GM23248 (cell line): ENCODE data around the gene ITGA11.

Experiments used
- EZH2 ChIP-seq: fragments of 200-600 bp; sonication (generic); IDR thresholded peaks from 2 replicates; pipeline ENCODE4 v1.6.1; 2018; ENCODE audit warnings: antibody characterized with exemption, mild to moderate bottlenecking; ENCODE audit not compliant: insufficient read depth, poor library complexity, severe bottlenecking
- EZH2phosphoT487 ChIP-seq: fragments of 200-600 bp; sonication (generic); IDR thresholded peaks from 2 replicates; pipeline ENCODE4 v1.6.1; 2018; ENCODE audit warnings: antibody characterized with exemption, moderate library complexity, mild to moderate bottlenecking, low read depth; ENCODE audit not compliant: insufficient read depth

DNA sequence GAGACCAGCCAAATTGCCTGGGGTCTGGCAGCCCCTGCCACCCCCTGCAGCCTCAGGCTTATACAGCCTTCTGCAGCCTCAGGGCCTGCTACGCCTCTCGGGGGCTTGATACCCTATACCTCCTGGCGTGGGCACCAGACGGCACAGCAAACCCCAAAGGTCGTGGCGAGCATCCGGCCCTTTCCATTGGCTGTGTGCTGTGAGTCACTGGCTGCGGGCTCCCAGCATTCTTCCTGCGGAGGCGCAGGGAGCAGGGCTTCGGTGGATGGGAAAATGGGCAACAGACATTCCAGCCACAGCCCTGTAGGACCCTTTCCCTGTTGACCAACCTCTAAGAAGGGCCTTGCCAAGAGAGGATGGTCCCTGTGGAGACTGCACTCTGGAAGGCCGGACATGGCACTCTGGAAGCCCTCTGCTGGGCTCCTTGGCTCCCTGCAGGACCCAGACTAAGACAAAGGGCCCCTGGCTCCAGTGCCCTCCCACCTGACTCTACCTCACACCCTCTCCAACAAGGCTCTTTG is 59.6 kb downstream of the ITGA11 start:
- TF ChIP-seq EZH2, result no peak
- TF ChIP-seq EZH2phosphoT487, result no peak
